GM10266 (cell line): ENCODE measurements around the gene JADE1.

ENCODE experiments used
- DNase-seq: peaks from one replicate; pipeline ENCODE4 v3.0.0; 2012; ENCODE audit errors: extremely low spot score
- TF ChIP-seq, protein P1 (sequence below): IDR thresholded peaks from 2 replicates; pipeline ENCODE4 v1.5.1; 2012; ENCODE audit warnings: mild to moderate bottlenecking, low read depth; ENCODE audit not compliant: control insufficient read depth, insufficient read depth; ENCODE audit errors: missing control alignments

JADE1 gene

GRCh38 chr4:128809477-128810330, at the start of gene JADE1:
Gene JADE1, plus strand, starts transcription at chr4:128809700. Its CDS starts 22,059 bp downstream, at chr4:128831759.
- TF ChIP-seq, protein P1, sequence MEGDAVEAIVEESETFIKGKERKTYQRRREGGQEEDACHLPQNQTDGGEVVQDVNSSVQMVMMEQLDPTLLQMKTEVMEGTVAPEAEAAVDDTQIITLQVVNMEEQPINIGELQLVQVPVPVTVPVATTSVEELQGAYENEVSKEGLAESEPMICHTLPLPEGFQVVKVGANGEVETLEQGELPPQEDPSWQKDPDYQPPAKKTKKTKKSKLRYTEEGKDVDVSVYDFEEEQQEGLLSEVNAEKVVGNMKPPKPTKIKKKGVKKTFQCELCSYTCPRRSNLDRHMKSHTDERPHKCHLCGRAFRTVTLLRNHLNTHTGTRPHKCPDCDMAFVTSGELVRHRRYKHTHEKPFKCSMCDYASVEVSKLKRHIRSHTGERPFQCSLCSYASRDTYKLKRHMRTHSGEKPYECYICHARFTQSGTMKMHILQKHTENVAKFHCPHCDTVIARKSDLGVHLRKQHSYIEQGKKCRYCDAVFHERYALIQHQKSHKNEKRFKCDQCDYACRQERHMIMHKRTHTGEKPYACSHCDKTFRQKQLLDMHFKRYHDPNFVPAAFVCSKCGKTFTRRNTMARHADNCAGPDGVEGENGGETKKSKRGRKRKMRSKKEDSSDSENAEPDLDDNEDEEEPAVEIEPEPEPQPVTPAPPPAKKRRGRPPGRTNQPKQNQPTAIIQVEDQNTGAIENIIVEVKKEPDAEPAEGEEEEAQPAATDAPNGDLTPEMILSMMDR: peak; percentile 91
- DNase-seq: peak; percentile 88

DNA sequence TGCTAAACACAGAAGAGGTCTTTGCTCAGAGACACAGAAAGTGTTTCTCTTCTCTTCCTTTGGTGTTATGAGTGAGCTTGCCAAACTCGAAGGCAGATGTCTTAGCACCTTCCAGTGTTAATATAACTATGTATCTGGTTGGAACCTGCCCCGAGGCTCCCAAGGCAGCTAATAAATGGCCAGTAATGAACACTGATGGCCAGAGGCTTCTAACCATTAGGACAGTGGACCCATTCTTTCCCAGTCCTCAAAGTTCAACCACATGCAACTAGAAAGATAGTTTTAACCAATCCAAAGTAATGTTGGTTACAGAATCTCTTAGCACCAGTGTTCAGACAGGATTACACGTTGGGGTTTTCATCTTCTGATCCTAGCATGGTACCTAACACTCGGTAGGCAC, 42.7 kb upstream of the JADE1 start:
- TF ChIP-seq, protein P1: no peak
- no peak for DNase-seq

GRCh38 chr4:128768373-128768996, 41.0 kb upstream of the JADE1 start:
- no peak for DNase-seq
- TF ChIP-seq, protein P1: no peak

GRCh38 chr4:128769011-128769410, 40.5 kb upstream of the JADE1 start:
- TF ChIP-seq, protein P1: no peak
- DNase-seq: no peak

- no peak for DNase-seq
- TF ChIP-seq, protein P1: no peak
Measured at GRCh38 chr4:128770807-128771206, 38.7 kb upstream of the JADE1 start.

- TF ChIP-seq, protein P1: no peak
- no peak for DNase-seq
Measured at GRCh38 chr4:128775477-128775876, 34.0 kb upstream of the JADE1 start.

DNA sequence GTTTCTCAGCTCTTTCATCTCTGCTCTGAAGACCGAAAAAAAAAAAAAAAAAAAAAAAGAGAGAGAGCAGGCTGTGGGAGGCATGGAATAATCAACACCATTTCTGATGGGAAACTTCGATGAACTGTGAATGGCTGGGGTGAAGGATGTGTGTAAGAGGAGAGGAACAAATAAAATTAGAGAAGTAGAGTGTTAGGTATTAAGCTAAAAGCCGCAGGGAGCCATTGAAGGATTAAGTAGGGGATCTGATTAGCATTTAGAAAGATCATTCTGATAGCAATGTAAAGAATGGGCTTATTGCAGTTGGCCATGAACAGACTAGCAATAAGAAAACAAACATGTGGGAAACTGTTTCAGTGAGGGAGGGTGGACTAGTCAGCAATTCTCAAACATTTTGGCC, 33.6 kb upstream of the JADE1 start:
- no peak for DNase-seq
- TF ChIP-seq, protein P1: no peak
